Ovary (tissue), 3 donors: ENCODE data around the gene ARL5C.

Experiments
- CTCF ChIP-seq, 3 donors: fragments of 450-650 bp in 2 of 3; fragments of 200-600 bp in 1 of 3; IDR thresholded peaks; one replicate each; pipeline versions ENCODE4 v1.5.1 to v1.8.0; 2016 to 2022; ENCODE audit warnings: antibody characterized with exemption in 3 of 3, mild to moderate bottlenecking in 1 of 3
- POLR2A ChIP-seq: fragments of 450-650 bp; IDR thresholded peaks from one replicate; pipeline ENCODE4 v1.6.1; 2017; ENCODE audit warnings: antibody characterized with exemption, mild to moderate bottlenecking, moderate library complexity
- donor health status: DM: no; HTN: no; CAD: no.

GRCh38 chr17:39146273-39146672 is 19.7 kb downstream of the ARL5C start:
- TF ChIP-seq CTCF (IDR thresholded peaks at IDR 0.05) = no peak
- TF ChIP-seq POLR2A = no peak
